Keratinocyte (primary cell): ENCODE measurements around the gene ZNF629. TPM values are rescaled to one million over a fixed set of nuclear protein-coding genes. Genes with fewer than 3 reads are reported as not detected.

ENCODE experiments used
- DNase-seq: peaks from one replicate; pipeline ENCODE4 v3.0.0-alpha.2; 2011; ENCODE audit warnings: low read depth, missing footprints, low spot score
- FAIRE-seq: peaks from 2 replicates; lab custom pipeline; 2011; peaks lifted over from hg19 to GRCh38; lab: Jason Lieb, UNC
- H2AFZ ChIP-seq: 2 replicates; pipeline ENCODE4 v1.6.0; 2012; ENCODE audit warnings: low read length, control low read depth, inconsistent platforms; ENCODE audit not compliant: control insufficient read depth
- H3K27ac ChIP-seq: 2 replicates; pipeline ENCODE4 v1.5.1; 2011; ENCODE audit warnings: low read length; ENCODE audit not compliant: control insufficient read depth, insufficient read depth
- H3K27me3 ChIP-seq: 3 replicates; pipeline ENCODE4 v1.6.0; 2011; ENCODE audit warnings: low read length; ENCODE audit not compliant: control insufficient read depth, insufficient read depth; ENCODE audit errors: extremely low read depth
- H3K36me3 ChIP-seq, 2 experiments: 2 replicates in 1 of 2; 3 replicates in 1 of 2; pipeline ENCODE4 v1.5.1; 2011; ENCODE audit warnings: low read length in 2 of 2, mild to moderate bottlenecking in 1 of 2; ENCODE audit not compliant: control insufficient read depth in 2 of 2, insufficient read depth in 2 of 2; ENCODE audit errors: extremely low read depth in 1 of 2
- H3K4me1 ChIP-seq: 3 replicates; pipeline ENCODE4 v1.5.1; 2011; ENCODE audit warnings: low read length; ENCODE audit not compliant: control insufficient read depth, insufficient read depth; ENCODE audit errors: extremely low read depth
- H3K4me2 ChIP-seq: 3 replicates; pipeline ENCODE4 v1.6.0; 2011; ENCODE audit warnings: low read depth, low read length; ENCODE audit not compliant: control insufficient read depth, insufficient read depth; ENCODE audit errors: extremely low read depth
- H3K4me3 ChIP-seq, 3 experiments: fragments of 200-600 bp in 1 of 3; sonication (generic) in 1 of 3; 2 replicates in 2 of 3; 3 replicates in 1 of 3; pipeline ENCODE4 v1.5.1; 2011 to 2016; ENCODE audit warnings: low read length in 3 of 3, mild to moderate bottlenecking in 3 of 3, control low read depth in 2 of 3, inconsistent platforms in 1 of 3, low read depth in 1 of 3, mixed read lengths in 1 of 3, mixed run types in 1 of 3, moderate library complexity in 1 of 3; ENCODE audit not compliant: control insufficient read depth in 2 of 3, insufficient read depth in 2 of 3; ENCODE audit errors: extremely low read depth in 1 of 3
- H3K79me2 ChIP-seq: 2 replicates; pipeline ENCODE4 v1.6.0; 2012; ENCODE audit warnings: low read length; ENCODE audit not compliant: control insufficient read depth, insufficient read depth
- H3K9ac ChIP-seq: 3 replicates; pipeline ENCODE4 v1.6.0; 2011; ENCODE audit warnings: low read length; ENCODE audit not compliant: control insufficient read depth, insufficient read depth; ENCODE audit errors: extremely low read depth
- H3K9me1 ChIP-seq: 3 replicates; pipeline ENCODE4 v1.6.0; 2011; ENCODE audit warnings: low read length; ENCODE audit not compliant: control insufficient read depth, insufficient read depth; ENCODE audit errors: extremely low read depth
- H3K9me3 ChIP-seq: 2 replicates; pipeline ENCODE4 v1.5.1; 2012; ENCODE audit warnings: low read depth, low read length; ENCODE audit not compliant: control insufficient read depth
- H4K20me1 ChIP-seq: 3 replicates; pipeline ENCODE4 v1.6.0; 2011; ENCODE audit warnings: low read length; ENCODE audit not compliant: control insufficient read depth, insufficient read depth; ENCODE audit errors: extremely low read depth
- EZH2 ChIP-seq: IDR thresholded peaks from one replicate; pipeline ENCODE4 v1.6.1; 2012; ENCODE audit warnings: inconsistent platforms, mild to moderate bottlenecking, low read length, moderate library complexity
- dilution Hi-C: fragments of 300-500 bp; cut with MboI; formaldehyde crosslinking; loops from one replicate; pipeline ENCODE4 v1.7.0; 2020; ENCODE audit warnings: low sequenced_read_pairs; ENCODE audit not compliant: extremely low pct_ligation_motif_present
- polyA plus RNA-seq, 5 experiments: library from polyadenylated mRNA; depleted of rRNA in 3 of 5; stranded (reverse) in 3 of 5; stranded (forward) in 1 of 5; unstranded in 1 of 5; fragments of >200 nt; gene quantifications; 1 replicate in 1 of 5; 2 replicates in 3 of 5; 3 replicates in 1 of 5; pipeline versions ENCODE4 v1.2.1 to v1.2.3, GENCODE V29; 2011 to 2012; ENCODE audit warnings: missing spikeins in 2 of 5, low read depth in 1 of 5, low replicate concordance in 1 of 5
- TF ChIP-seq, protein P1 (sequence below), 3 experiments: IDR thresholded peaks in 1 of 3; conservative IDR thresholded peaks in 1 of 3; optimal IDR thresholded peaks in 1 of 3; 2 replicates in 2 of 3; 3 replicates in 1 of 3; pipeline versions ENCODE3 to v1.5.1; 2011; ENCODE audit warnings: low read length in 3 of 3, mild to moderate bottlenecking in 3 of 3, moderate library complexity in 2 of 3, control low read depth in 1 of 3, inconsistent platforms in 1 of 3; ENCODE audit not compliant: insufficient read depth in 2 of 3; ENCODE audit errors: extremely low read depth in 1 of 3

Gene ZNF629
- polyA plus RNA-seq, 1 donor (not counting 4 experiments of a cell fraction or from before 2014, with no cell fraction given), result 3.6 TPM

DNA sequence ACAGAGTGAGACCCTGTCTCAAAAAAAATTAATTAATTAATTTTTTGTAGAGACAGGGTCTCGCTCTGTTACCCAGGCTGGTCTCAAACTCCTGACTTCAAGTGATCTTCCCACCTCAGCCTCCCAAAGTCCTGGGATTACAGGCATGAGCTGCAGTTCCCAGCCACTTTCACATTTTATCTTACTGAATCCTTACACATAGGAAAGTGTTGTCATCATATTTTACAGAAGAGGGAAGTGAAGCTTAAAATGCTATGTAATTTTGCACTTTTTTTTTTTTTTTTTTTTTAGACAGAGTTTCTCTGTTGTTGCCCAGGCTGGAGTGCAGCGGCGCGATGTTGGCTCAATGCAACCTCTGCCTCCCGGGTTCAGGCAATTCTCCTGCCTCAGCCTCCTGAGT, 21.1 kb upstream of the ZNF629 start:
- no peaks in the 10 kb centered on the region for H3K27me3 ChIP-seq
- dilution Hi-C loops, result no loop called here
- H4K20me1 ChIP-seq, result no peaks in the 10 kb centered on the region
- no peak overlapping the region for H3K4me3 ChIP-seq
- H3K79me2 ChIP-seq, result no peaks in the 10 kb centered on the region
- H3K9ac ChIP-seq, result no peak overlapping the region
- peaks cover 11% of the 10 kb centered on the region for H3K4me1 ChIP-seq
- no peaks in the 10 kb centered on the region for H3K9me3 ChIP-seq
- DNase-seq (no peak), FAIRE-seq (no peak)
- H3K36me3 ChIP-seq, result no peaks in the 10 kb centered on the region
- H3K4me2 ChIP-seq, result no peak overlapping the region
- H2AFZ ChIP-seq, result no peak overlapping the region
- TF ChIP-seq, protein P1, sequence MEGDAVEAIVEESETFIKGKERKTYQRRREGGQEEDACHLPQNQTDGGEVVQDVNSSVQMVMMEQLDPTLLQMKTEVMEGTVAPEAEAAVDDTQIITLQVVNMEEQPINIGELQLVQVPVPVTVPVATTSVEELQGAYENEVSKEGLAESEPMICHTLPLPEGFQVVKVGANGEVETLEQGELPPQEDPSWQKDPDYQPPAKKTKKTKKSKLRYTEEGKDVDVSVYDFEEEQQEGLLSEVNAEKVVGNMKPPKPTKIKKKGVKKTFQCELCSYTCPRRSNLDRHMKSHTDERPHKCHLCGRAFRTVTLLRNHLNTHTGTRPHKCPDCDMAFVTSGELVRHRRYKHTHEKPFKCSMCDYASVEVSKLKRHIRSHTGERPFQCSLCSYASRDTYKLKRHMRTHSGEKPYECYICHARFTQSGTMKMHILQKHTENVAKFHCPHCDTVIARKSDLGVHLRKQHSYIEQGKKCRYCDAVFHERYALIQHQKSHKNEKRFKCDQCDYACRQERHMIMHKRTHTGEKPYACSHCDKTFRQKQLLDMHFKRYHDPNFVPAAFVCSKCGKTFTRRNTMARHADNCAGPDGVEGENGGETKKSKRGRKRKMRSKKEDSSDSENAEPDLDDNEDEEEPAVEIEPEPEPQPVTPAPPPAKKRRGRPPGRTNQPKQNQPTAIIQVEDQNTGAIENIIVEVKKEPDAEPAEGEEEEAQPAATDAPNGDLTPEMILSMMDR (optimal IDR thresholded peaks at IDR 0.05 in 1 of 3, IDR thresholded peaks at IDR 0.05 in 1 of 3, conservative IDR thresholded peaks at IDR 0.05 in 1 of 3; ENCODE audit: extremely low read depth in 1 of 3, insufficient read depth in 2 of 3, low read length in 3 of 3), result no peak
- TF ChIP-seq EZH2, result no peak
- H3K9me1 ChIP-seq, result no peaks in the 10 kb centered on the region
- no peak overlapping the region for H3K27ac ChIP-seq

DNA sequence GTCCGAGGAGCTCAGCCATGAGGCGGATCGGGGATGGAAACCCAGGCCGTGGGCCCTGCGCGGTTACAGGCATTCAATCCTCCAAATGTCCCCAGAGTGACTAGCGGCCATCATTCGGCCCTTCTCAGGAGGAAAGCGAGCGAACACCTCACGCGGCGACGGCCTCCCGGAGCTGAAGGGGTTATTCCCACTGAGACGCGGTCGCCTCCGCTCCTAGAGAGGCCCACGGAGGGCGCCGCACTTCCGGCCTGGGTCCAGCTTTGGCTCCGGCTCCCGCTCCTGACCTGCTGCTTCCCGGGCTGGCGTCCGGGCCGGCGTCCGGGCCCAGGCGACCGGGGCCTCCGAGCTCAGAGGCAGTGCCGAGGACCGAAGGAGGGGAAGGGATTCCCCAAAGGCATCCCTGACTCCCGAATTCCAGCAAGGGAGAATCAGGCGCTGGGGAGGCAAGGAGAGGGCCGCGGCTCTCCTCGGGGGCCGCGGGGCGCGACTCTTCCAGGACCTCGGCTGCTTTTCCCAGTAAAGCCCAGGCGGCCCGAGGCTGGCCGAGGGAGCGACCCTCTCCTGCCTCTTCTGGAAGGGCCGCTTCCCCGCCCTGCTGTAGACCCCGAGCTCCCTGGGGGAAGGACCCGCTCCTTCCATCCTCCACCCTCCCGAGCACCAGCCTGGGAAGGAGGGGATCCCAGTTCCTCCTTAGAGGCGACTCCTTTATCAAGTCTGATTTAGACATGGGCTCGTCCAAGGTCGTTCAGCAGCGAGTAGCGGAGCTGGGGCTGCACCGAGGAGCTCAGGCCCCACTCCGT, 18.6 kb upstream of the ZNF629 start:
- peak overlapping the region; percentile 81 for H3K9ac ChIP-seq
- H3K27ac ChIP-seq, result peak overlapping the region; percentile 63
- TF ChIP-seq EZH2, result no peak
- TF ChIP-seq, protein P1 (optimal IDR thresholded peaks at IDR 0.05 in 1 of 3, IDR thresholded peaks at IDR 0.05 in 1 of 3, conservative IDR thresholded peaks at IDR 0.05 in 1 of 3; ENCODE audit: extremely low read depth in 1 of 3, insufficient read depth in 2 of 3, low read length in 3 of 3), result peak in 1 of 3 experiments; percentile 20
- peaks cover 11% of the 10 kb centered on the region for H3K4me1 ChIP-seq
- H3K36me3 ChIP-seq, result no peaks in the 10 kb centered on the region
- no peak for DNase-seq
- H3K27me3 ChIP-seq, result no peaks in the 10 kb centered on the region
- FAIRE-seq, result no peak
- peak overlapping the region; percentile 99 for H3K4me2 ChIP-seq
- no peaks in the 10 kb centered on the region for H4K20me1 ChIP-seq
- dilution Hi-C loops, result no loop called here
- H3K79me2 ChIP-seq, result no peaks in the 10 kb centered on the region
- peak overlapping the region; percentile 99 for H2AFZ ChIP-seq
- H3K4me3 ChIP-seq, result peak overlapping the region; percentile 64 to 87 (median 78)
- no peaks in the 10 kb centered on the region for H3K9me3 ChIP-seq
- no peaks in the 10 kb centered on the region for H3K9me1 ChIP-seq
